ENCODE results near the gene TNKS1BP1.

TNKS1BP1 gene

DNA sequence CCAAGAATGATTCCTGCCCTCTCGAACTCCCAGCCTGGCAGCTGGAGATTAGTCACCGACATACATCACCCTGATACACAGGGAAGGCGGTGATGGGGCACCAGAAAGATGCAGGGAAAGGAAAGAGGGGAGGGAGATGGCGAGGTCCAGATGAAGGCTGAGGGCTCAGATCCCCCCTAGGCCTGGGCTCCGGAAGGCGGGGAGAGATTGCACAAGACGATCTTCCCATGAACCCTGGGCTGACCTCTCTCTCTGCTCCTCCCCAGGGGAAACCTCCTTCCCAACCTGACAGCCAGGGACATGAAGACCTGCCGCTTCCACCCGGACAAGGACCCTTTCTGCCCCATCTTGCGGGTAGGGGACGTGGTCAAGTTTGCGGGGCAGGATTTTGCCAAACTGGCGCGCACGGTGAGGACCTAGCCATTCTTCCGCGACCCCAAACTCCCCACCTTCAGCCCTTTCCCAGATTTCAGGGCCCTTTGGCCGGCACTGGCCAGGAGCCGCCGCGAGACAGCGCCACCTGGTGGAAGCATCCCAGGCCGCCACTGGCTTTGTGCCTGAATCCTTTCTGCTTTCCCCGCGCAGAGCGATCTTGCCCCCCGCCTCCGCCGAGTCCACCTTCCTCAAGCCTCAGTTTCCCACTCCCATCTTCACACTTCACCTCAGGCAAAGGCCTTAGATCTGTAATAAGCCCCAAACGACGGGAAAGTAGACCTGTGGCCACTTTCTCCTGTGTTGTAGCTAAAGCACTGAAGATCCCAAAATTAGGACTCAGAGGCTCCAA, 24.9 kb upstream of the TNKS1BP1 start:
- Histone ChIP-seq H3K9me3 (ENCODE audit: control insufficient read depth in 1 of 2, low read length in 2 of 2) (no peaks in the 10 kb centered on the region), H3K27ac (ENCODE audit: low read length) (no peak overlapping the region), H3K4me3 (ENCODE audit: low read depth in 1 of 2, low read length in 2 of 2) (no peak overlapping the region), H3K36me3 (ENCODE audit: control insufficient read depth in 1 of 2, insufficient read depth in 2 of 2, low read length in 2 of 2) (no peaks in the 10 kb centered on the region), H3K27me3 (ENCODE audit: low read depth, low read length) (no peaks in the 10 kb centered on the region), H3K4me1 (ENCODE audit: control insufficient read depth in 1 of 2, insufficient read depth in 2 of 2, low read length in 2 of 2) (peaks cover 0 to 4% of the 10 kb centered on the region in 2 donors)

DNA sequence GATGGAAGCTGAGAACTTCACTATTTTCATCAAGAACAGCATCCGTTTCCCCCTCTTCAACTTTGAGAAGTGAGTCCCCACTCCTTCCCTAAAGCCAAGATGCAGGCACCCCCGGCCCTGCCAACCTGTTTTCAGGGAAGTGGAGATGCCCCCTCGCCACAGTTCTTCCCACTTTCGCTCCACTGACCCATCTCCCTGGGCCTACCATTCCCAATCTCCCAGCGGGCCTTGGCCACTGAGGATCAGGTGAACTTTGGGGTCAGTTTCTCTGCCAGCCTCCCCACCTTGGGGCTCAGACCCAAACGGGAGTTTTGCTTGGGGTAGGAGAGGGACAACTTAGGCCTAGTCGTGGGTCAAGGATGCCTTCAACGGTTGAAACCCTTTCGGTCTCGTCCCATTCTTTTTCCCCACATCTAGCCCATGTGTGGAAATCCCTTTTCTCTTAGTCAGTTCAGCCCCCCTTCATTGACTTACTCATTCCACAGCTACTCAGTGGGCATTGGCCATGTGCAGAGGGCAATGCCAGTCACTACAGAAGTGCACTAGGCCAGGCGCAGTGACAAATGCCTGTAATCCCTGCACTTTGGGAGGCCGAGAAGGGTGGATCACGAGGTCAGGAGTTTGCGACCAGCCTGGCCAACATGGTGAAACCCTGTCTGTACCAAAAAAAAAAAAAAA, 24.0 kb upstream of the TNKS1BP1 start:
- H3K27me3 ChIP-seq (ENCODE audit: low read depth, low read length) = no peaks in the 10 kb centered on the region
- H3K9me3 ChIP-seq (ENCODE audit: control insufficient read depth in 1 of 2, low read length in 2 of 2) = no peaks in the 10 kb centered on the region
- H3K36me3 ChIP-seq (ENCODE audit: control insufficient read depth in 1 of 2, insufficient read depth in 2 of 2, low read length in 2 of 2) = no peaks in the 10 kb centered on the region
- H3K4me3 ChIP-seq (ENCODE audit: low read depth in 1 of 2, low read length in 2 of 2) = no peak overlapping the region
- peaks cover 0 to 4% of the 10 kb centered on the region in 2 donors for H3K4me1 ChIP-seq (ENCODE audit: control insufficient read depth in 1 of 2, insufficient read depth in 2 of 2, low read length in 2 of 2)
- H3K27ac ChIP-seq (ENCODE audit: low read length) = no peak overlapping the region

DNA sequence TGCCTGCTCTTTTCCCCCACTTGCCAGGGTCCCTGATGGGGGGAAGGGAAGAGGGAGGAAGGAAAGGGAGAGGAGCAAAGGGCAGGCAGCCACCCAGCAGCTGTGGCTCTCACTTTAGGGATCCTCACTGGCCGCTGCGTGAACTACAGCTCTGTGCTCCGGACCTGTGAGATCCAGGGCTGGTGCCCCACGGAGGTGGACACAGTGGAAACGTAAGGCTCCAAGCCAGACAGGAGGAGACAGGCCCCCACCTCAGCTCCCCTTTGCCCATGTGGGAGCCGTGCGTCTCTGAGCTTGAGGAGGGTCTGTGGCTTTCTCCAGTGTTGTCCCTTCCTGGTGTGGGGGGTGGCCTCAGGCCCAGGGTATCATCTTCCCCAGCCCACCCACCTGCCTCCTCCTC, 23.3 kb upstream of the TNKS1BP1 start:
- no peaks in the 10 kb centered on the region for H3K9me3 ChIP-seq (ENCODE audit: control insufficient read depth in 1 of 2, low read length in 2 of 2)
- no peaks in the 10 kb centered on the region for H3K36me3 ChIP-seq (ENCODE audit: control insufficient read depth in 1 of 2, insufficient read depth in 2 of 2, low read length in 2 of 2)
- peaks cover 0 to 4% of the 10 kb centered on the region in 2 donors for H3K4me1 ChIP-seq (ENCODE audit: control insufficient read depth in 1 of 2, insufficient read depth in 2 of 2, low read length in 2 of 2)
- H3K27ac ChIP-seq (ENCODE audit: low read length) = no peak overlapping the region
- no peak overlapping the region for H3K4me3 ChIP-seq (ENCODE audit: low read depth in 1 of 2, low read length in 2 of 2)
- no peaks in the 10 kb centered on the region for H3K27me3 ChIP-seq (ENCODE audit: low read depth, low read length)

DNA sequence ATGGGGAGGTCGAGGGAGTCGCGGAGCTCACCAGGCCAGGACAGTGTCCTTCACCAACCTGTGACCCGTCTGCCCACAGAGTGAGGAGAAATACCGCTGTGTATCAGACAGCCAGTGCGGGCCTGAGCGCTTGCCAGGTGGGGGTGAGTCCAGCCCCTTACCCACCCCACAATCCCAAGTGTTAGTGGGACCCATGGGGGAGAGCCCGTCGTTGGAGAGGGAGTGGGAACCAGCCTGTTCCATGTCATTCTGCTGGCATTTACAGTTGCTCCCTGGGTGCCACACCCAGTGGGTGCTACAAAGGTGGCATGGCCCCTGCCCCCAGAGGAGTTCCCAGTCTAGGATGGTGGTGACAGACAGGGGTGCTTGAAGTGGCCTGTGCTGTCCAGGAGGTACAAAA, 22.6 kb upstream of the TNKS1BP1 start:
- Histone ChIP-seq H3K27ac (ENCODE audit: low read length) (no peak overlapping the region), H3K27me3 (ENCODE audit: low read depth, low read length) (no peaks in the 10 kb centered on the region), H3K4me3 (ENCODE audit: low read depth in 1 of 2, low read length in 2 of 2) (no peak overlapping the region), H3K36me3 (ENCODE audit: control insufficient read depth in 1 of 2, insufficient read depth in 2 of 2, low read length in 2 of 2) (no peaks in the 10 kb centered on the region), H3K9me3 (ENCODE audit: control insufficient read depth in 1 of 2, low read length in 2 of 2) (no peaks in the 10 kb centered on the region), H3K4me1 (ENCODE audit: control insufficient read depth in 1 of 2, insufficient read depth in 2 of 2, low read length in 2 of 2) (peaks cover 0 to 4% of the 10 kb centered on the region in 2 donors)

DNA sequence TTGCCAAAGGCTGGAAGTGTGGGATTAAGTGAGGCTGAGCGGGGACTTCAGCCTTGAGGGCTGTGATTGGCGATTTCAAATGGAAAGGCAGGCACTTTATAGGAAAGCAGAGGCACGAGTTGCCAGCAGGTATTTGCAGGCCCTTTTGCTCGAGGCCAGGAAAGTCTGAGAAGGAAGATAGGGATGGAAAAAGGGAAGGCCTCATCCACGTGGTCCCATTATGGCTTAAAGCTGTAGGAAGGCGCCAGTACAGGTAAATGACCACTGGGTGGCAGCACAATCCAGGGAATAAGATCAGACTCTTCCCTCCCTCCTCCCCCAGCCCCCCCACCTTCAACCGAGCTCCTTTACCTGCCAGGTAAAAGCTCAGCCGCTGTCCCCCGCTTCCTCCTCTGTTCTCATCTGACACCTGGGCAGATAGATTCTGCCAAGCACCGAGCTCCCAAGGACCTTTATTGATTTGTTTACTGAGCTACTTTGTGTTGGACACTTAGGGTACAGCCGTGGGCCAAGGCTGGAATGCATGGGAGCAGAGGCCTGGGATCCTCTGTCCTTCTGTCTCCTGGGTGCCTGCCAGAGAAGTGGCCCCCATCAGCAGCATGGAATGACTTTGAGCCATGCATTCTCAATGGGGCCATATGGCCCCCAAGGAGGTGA, 20.9 kb upstream of the TNKS1BP1 start:
- H3K4me3 ChIP-seq (ENCODE audit: low read depth in 1 of 2, low read length in 2 of 2) = no peak overlapping the region
- H3K9me3 ChIP-seq (ENCODE audit: control insufficient read depth in 1 of 2, low read length in 2 of 2) = no peaks in the 10 kb centered on the region
- H3K36me3 ChIP-seq (ENCODE audit: control insufficient read depth in 1 of 2, insufficient read depth in 2 of 2, low read length in 2 of 2) = no peaks in the 10 kb centered on the region
- H3K27me3 ChIP-seq (ENCODE audit: low read depth, low read length) = no peaks in the 10 kb centered on the region
- H3K27ac ChIP-seq (ENCODE audit: low read length) = no peak overlapping the region
- H3K4me1 ChIP-seq (ENCODE audit: control insufficient read depth in 1 of 2, insufficient read depth in 2 of 2, low read length in 2 of 2) = peaks cover 0 to 4% of the 10 kb centered on the region in 2 donors

DNA sequence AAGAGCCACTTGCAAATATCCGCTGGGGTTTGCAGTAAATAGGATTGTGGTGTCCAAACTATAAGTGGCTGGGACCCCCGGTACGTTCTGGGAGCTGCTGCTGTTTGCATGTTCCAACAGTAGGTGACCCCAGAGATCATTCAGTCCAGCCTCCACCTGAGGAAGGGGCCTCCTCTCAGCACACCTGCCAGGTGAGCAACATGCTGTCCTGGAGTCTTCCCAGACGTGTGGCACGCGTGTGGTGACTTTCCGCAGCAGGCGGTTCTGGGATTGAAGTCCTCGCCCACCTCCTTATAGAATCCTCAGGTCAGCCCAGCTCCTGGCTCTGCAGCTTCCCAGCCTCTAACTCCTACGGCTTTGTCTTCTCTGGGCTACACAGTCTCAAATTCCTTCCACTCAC, 20.1 kb upstream of the TNKS1BP1 start:
- Histone ChIP-seq H3K27ac (ENCODE audit: low read length) (no peak overlapping the region), H3K36me3 (ENCODE audit: control insufficient read depth in 1 of 2, insufficient read depth in 2 of 2, low read length in 2 of 2) (no peaks in the 10 kb centered on the region), H3K9me3 (ENCODE audit: control insufficient read depth in 1 of 2, low read length in 2 of 2) (no peaks in the 10 kb centered on the region), H3K4me1 (ENCODE audit: control insufficient read depth in 1 of 2, insufficient read depth in 2 of 2, low read length in 2 of 2) (peaks cover 0 to 3% of the 10 kb centered on the region in 2 donors), H3K27me3 (ENCODE audit: low read depth, low read length) (no peaks in the 10 kb centered on the region), H3K4me3 (ENCODE audit: low read depth in 1 of 2, low read length in 2 of 2) (no peak overlapping the region)

DNA sequence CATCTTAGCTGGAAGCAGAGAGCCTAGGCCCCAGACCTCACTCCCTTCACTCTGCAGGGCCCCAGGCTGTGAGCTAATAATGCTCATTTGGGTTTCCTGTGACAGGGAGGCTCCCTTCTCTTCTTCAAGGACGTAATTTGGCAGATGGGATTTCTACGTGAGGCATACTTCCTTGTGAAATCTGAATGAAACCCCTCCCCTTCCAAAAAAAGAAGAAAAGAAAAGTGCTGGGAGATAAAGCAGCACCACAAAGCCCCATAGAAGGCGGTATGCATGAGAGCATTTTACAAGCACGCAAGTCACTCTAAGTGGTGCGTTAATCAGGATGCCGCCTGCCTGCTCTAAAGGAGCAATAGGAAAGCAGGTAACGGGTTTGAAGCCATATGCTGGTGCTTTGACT, 19.1 kb upstream of the TNKS1BP1 start:
- Histone ChIP-seq H3K36me3 (ENCODE audit: control insufficient read depth in 1 of 2, insufficient read depth in 2 of 2, low read length in 2 of 2) (no peaks in the 10 kb centered on the region), H3K27me3 (ENCODE audit: low read depth, low read length) (no peaks in the 10 kb centered on the region), H3K4me3 (ENCODE audit: low read depth in 1 of 2, low read length in 2 of 2) (no peak overlapping the region), H3K9me3 (ENCODE audit: control insufficient read depth in 1 of 2, low read length in 2 of 2) (no peaks in the 10 kb centered on the region), H3K4me1 (ENCODE audit: control insufficient read depth in 1 of 2, insufficient read depth in 2 of 2, low read length in 2 of 2) (no peaks in the 10 kb centered on the region), H3K27ac (ENCODE audit: low read length) (no peak overlapping the region)

DNA sequence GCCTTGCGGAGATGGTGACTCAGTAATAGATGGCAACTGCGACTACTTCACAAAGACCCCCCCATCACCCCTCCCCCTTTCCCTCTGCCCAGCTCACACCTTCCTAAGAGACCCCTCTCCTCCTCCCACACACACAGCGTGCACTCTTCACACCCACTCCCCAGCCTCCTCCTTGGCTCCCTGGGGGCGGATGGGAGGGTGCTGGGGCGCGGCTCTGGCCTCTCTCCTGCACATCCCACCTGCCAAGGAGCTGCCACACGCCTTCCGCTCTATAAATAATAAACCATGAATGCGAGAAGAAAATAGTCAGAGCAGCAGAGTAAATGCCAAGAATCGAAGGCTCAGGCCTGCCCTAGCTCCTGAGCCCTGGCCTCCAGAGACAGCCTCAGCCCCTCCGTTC, 17.9 kb upstream of the TNKS1BP1 start:
- no peak overlapping the region for H3K4me3 ChIP-seq (ENCODE audit: low read depth in 1 of 2, low read length in 2 of 2)
- H3K9me3 ChIP-seq (ENCODE audit: control insufficient read depth in 1 of 2, low read length in 2 of 2) = no peaks in the 10 kb centered on the region
- H3K27ac ChIP-seq (ENCODE audit: low read length) = no peak overlapping the region
- H3K36me3 ChIP-seq (ENCODE audit: control insufficient read depth in 1 of 2, insufficient read depth in 2 of 2, low read length in 2 of 2) = no peaks in the 10 kb centered on the region
- H3K4me1 ChIP-seq (ENCODE audit: control insufficient read depth in 1 of 2, insufficient read depth in 2 of 2, low read length in 2 of 2) = no peaks in the 10 kb centered on the region
- no peaks in the 10 kb centered on the region for H3K27me3 ChIP-seq (ENCODE audit: low read depth, low read length)

DNA sequence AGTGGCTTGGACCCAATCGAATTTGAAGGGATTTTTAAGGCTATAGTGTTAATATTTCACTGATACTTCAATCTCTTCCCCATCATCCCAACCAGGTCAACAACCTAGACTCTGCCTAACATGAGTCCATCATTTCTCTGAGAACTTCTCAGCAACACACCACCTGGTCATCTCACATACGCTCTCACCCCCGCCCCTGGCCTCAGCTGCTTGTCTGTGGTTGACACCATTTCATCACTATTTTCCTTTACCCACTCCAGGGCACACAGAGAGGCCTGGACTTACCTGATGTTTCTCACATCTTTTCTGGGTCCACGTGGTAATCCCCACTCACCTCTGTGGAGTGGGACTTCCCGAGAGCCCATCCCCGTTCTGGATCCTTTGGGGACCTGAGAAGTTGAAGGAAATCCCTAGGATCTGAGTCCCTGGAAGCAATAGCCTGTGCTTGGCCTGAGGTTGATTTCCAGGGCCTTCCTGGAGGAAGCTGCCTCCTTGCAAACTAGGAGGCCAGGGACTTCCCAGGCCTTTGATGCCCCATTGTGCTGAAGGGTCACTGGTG, 16.6 kb upstream of the TNKS1BP1 start:
- Histone ChIP-seq H3K4me3 (ENCODE audit: low read depth in 1 of 2, low read length in 2 of 2) (no peak overlapping the region), H3K27me3 (ENCODE audit: low read depth, low read length) (no peaks in the 10 kb centered on the region), H3K9me3 (ENCODE audit: control insufficient read depth in 1 of 2, low read length in 2 of 2) (no peaks in the 10 kb centered on the region), H3K27ac (ENCODE audit: low read length) (no peak overlapping the region), H3K36me3 (ENCODE audit: control insufficient read depth in 1 of 2, insufficient read depth in 2 of 2, low read length in 2 of 2) (no peaks in the 10 kb centered on the region), H3K4me1 (ENCODE audit: control insufficient read depth in 1 of 2, insufficient read depth in 2 of 2, low read length in 2 of 2) (peaks cover 3% of the 10 kb centered on the region in 2 donors)

DNA sequence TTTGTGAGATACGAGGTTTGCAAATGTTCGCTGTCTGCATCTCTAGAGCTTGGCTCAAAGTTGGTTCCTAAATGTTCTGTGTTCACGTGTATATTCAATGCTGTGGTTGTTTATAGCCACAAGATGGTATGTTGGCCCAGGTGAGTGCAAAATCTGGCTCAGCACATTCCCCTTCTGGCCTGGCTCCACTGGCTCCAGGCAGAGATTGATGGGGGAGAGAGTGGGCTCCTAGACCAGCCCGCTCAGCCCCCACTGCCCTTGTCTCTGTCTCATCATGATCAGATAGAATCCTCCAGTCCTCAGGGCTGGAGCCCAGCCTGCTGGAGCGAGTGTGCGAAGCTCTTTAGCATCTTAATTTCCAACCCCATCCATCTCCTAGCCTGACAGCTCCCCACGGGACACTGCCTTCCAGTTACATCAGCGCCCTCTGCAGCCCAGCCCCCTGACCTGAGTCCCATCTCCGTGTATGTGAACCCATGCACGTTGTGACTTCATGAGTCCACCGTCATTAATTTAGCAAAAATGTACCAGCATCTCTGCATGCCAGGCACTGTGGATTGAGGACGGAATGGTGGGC, 15.4 kb upstream of the TNKS1BP1 start:
- H3K36me3 ChIP-seq (ENCODE audit: control insufficient read depth in 1 of 2, insufficient read depth in 2 of 2, low read length in 2 of 2) = no peaks in the 10 kb centered on the region
- no peak overlapping the region for H3K27ac ChIP-seq (ENCODE audit: low read length)
- no peak overlapping the region for H3K4me3 ChIP-seq (ENCODE audit: low read depth in 1 of 2, low read length in 2 of 2)
- H3K4me1 ChIP-seq (ENCODE audit: control insufficient read depth in 1 of 2, insufficient read depth in 2 of 2, low read length in 2 of 2) = peaks cover 3 to 5% of the 10 kb centered on the region in 2 donors
- no peaks in the 10 kb centered on the region for H3K27me3 ChIP-seq (ENCODE audit: low read depth, low read length)
- H3K9me3 ChIP-seq (ENCODE audit: control insufficient read depth in 1 of 2, low read length in 2 of 2) = no peaks in the 10 kb centered on the region

DNA sequence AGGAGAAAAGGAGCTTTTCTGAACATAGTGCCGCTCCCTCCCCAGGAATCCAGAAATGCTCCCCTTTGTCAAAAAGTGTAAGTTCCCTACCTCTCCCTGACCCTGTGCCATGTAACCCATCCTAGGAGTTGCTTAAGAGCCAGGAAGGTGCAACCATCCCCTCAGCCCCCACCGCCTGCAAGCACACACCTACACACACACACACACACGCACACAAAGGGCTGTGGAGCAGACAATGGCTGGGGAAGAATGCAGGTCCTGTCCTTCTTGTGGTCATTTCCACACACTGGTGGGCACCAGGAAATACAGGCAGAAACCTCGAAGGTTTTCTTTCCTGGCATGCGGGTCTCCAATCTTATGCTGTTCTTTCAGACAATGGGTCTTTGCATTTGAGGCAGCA, 14.6 kb upstream of the TNKS1BP1 start:
- Histone ChIP-seq H3K4me1 (ENCODE audit: control insufficient read depth in 1 of 2, insufficient read depth in 2 of 2, low read length in 2 of 2) (peaks cover 3 to 13% of the 10 kb centered on the region in 2 donors), H3K4me3 (ENCODE audit: low read depth in 1 of 2, low read length in 2 of 2) (no peak overlapping the region), H3K27ac (ENCODE audit: low read length) (no peak overlapping the region), H3K36me3 (ENCODE audit: control insufficient read depth in 1 of 2, insufficient read depth in 2 of 2, low read length in 2 of 2) (no peaks in the 10 kb centered on the region), H3K9me3 (ENCODE audit: control insufficient read depth in 1 of 2, low read length in 2 of 2) (no peaks in the 10 kb centered on the region), H3K27me3 (ENCODE audit: low read depth, low read length) (no peaks in the 10 kb centered on the region)
